HL-60 (cell line): ENCODE data around the gene MAGI2.

ENCODE experiments used
- CTCF ChIP-seq: IDR thresholded peaks from one replicate; pipeline ENCODE4 v1.5.1; 2011; ENCODE audit warnings: low read length, control low read depth, inconsistent platforms; ENCODE audit not compliant: insufficient read depth
- GABPA ChIP-seq: IDR thresholded peaks from 2 replicates; pipeline ENCODE4 v1.6.1; 2012; ENCODE audit warnings: low read depth
- POLR2AphosphoS5 ChIP-seq: IDR thresholded peaks from 2 replicates; pipeline ENCODE4 v1.6.1; 2012; ENCODE audit warnings: low read depth
- REST ChIP-seq: IDR thresholded peaks from 2 replicates; pipeline ENCODE4 v1.6.1; 2012; ENCODE audit warnings: low read depth; ENCODE audit not compliant: insufficient replicate concordance

- TF ChIP-seq CTCF (no peak), POLR2AphosphoS5 (no peak), REST (no peak), GABPA (no peak)
Measured at GRCh38 chr7:78420001-78420400, 1033.5 kb downstream of the MAGI2 start.
